HG03469 (cell line): ENCODE measurements around the gene CUTA.
"Not testable (repeated sequence)": the region's sequence is repeated elsewhere in the genome, so short reads cannot be mapped to it uniquely, and the experiment has no call there.

Experiments used
- ATAC-seq: cut with Tn5 transposase; IDR thresholded peaks from one replicate; pipeline ENCODE4 v1.9.1; 2021; ENCODE audit warnings: mild to moderate bottlenecking, moderate library complexity, moderate number of reproducible peaks; ENCODE audit not compliant: unreplicated experiment

CUTA gene

DNA sequence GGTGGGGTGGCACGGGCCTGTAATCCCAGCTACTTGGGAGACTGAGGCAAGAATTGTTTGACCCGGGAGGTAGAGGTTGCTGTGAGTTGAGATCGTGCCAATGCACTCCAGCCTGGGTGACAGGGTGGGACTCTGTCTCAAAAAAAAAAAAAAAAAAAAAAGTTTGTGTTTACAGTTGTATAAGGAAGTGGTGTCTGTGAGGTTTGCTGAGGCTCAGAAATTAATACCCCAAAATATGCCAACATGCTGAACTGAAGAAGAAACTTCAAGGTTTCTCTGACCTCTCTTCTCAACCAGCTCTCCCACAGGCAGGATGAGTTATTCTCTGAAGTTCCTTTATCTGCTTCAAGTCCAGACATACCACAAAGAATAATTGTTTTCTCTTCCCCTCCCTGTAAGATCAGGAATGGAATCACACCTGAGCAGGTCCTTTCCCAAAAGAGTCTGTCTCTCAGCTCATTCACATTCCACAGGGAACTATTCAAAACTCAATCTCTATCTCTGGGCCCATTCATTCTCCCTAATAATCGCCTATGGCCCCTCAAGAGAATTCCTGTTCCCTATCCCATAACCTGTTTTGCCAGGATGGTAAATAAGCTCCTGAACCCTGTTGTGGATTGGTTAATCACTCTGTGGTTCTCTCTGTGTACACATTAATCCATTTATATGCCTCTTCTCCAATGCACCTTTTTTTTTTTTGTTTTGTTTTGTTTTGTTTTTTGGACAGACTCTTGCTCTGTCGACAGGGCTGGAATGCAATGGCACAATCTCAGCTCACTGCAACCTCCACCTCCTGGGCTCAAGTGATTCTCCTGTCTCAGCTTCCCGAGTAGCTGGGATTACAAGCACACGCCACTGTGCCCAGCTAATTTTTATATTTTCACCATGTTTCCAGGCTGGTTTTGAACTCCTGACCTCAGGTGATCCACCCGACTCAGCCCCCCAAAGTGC is 43.7 kb downstream of the CUTA start:
- no peak for ATAC-seq

- no peak for ATAC-seq
Measured at GRCh38 chr6:33372526-33373123, 45.3 kb downstream of the CUTA start.

DNA sequence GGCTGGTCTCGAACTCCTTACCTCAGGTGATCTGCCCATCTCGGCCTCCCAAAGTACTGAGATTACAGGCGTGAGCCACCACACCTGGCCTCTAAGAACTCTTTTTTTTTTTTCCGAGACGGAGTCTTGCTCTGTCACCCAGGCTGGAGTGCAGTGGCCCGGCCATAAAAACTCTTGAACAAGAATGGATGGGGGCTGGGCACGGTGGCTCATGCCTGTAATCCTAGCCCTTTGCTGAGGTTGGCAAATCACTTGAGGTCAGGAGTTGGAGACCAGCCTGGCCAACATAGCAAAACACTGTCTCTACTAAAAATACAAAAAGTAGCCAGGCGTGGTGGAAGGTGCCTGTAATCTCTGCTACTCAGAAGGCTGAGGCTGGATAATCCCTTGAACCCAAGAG is 46.0 kb downstream of the CUTA start:
- ATAC-seq, result not testable (repeated sequence)

DNA sequence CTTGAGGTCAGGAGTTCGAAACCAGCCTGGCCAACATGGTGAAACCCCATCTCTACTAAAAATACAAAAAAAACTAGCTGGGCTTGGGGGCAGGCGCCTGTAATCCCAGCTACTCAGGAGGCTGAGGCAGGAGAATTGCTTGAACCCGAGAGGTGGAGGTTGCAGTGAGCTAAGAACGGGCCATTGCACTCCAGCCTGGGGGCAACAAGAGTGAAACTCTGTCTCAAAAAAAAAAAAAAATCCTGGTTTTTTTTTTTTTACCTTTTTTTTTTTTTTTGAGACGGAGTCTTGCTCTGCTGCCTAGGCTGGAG is 50.2 kb downstream of the CUTA start:
- not testable (repeated sequence) for ATAC-seq

DNA sequence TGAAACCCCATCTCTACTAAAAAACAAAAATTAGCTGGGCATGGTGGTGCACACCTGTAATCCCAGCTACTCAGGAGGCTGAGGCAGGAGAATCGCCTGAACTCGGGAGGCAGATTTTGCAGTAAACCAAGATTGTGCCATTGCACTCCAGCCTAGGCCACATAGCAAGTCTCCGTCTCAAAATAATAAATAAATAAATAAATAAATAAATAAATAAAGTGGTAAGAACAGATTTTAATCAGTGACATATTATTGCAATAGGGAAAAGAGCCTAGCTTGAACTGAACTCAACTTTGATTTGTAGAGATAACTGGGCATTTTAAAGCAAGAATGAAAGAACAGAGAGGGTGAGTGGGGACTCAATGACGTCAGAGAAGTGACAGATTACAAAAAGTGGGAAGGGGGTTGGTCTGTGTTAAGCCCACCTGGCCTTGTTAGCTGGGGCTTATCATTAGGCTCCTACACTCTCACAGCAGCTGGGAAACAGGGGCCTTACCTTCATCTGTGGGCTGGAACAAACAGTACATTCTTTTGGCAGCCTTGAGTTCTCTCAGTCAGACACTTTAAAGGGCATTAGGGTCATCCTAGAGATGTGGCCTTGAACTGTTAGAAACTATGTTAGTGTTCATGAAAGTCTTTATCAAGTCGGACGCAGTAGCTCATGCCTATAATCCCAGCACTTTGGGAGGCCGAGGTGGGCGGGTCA is 50.7 kb downstream of the CUTA start:
- no peak for ATAC-seq
